RCC 7860 (cell line): Measurements from ENCODE around the gene COX7B.
A peak's percentile ranks its signal among the peaks of the same experiment; 100 is the strongest.
"Not testable (repeated sequence)": the region's sequence is repeated elsewhere in the genome, so short reads cannot be mapped to it uniquely, and the experiment has no call there.

ENCODE experiments used
- DNase-seq: peaks from one replicate; pipeline ENCODE4 v3.0.0-alpha.2; 2015; ENCODE audit warnings: low spot score
- FAIRE-seq: peaks from 2 replicates; lab custom pipeline; 2012; peaks lifted over from hg19 to GRCh38; lab: Jason Lieb, UNC

COX7B gene, protein sequence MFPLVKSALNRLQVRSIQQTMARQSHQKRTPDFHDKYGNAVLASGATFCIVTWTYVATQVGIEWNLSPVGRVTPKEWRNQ

GRCh38 chrX:77899081-77899828 is at the start of gene COX7B:
Gene COX7B (plus strand): TSS chrX:77899468. CDS start chrX:77899554, 86 bp downstream.
- peak; percentile 94 for FAIRE-seq

GRCh38 chrX:77875372-77875771 is 23.9 kb upstream of the COX7B start:
- FAIRE-seq (no peak), DNase-seq (no peak)

More at GRCh38 chrX:77899081-77899828, at the start of gene COX7B:
- peak; percentile 96 for DNase-seq

GRCh38 chrX:77881418-77881817 is 17.9 kb upstream of the COX7B start:
- DNase-seq, FAIRE-seq: not testable (repeated sequence)

- FAIRE-seq (no peak), DNase-seq (no peak)
Observed at GRCh38 chrX:77892887-77893286, 6.4 kb upstream of the COX7B start.

DNA sequence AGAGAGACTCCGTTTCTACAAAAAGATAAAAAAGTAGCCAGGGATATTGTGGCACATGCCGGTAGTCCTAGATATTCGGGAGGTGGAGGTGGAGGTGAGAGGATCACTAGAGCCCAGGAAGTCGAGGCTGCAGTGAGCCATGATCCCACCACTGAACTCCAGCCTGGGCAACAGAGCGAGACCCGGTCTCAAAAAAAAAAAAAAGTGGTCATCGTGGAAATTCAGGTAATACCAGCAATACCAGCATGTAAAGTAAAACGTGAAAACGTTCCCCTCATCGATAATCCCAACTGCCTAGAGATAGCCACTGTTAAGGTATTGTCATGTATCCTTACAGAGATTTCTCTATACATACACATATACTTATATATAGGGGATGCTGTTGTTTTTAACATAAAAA is 5.6 kb upstream of the COX7B start:
- FAIRE-seq = no peak
- DNase-seq = no peak

GRCh38 chrX:77894921-77895886 is 4.1 kb upstream of the COX7B start, which contains the start of gene MAGT1:
Gene MAGT1 (minus strand): TSS chrX:77895435. CDS start chrX:77895410, 25 bp downstream.
- FAIRE-seq = peak; percentile 97
- peak; percentile 93 for DNase-seq

- no peak for FAIRE-seq
- DNase-seq = no peak
Observed at GRCh38 chrX:77900688-77901087, 1.4 kb downstream of the COX7B start.

DNA sequence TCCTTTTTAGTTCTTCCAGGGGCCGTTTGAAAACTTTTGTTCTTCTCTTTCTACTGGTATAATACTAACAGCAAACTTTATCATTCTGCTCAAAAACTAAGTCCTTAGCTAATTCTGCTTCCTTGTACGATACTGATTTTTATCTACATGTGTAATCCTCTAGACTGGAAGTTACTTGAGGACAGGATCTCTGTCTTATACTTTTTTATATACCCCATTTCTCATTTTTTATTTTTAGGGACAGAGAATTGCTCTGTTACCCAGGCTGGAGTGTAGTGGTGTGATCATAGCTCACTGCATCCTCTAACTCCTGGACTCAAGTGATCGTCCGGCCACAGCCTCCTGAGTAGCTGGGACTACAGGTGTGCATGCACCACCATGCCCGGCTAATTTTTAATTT is 2.2 kb downstream of the COX7B start:
- DNase-seq (no peak), FAIRE-seq (no peak)

GRCh38 chrX:77910108-77910840 is 11.0 kb downstream of the COX7B start, which contains the start of gene ATP7A:
Gene ATP7A (plus strand): TSS chrX:77910693. CDS start chrX:77971642, 60,949 bp downstream.
- peak; percentile 16 for FAIRE-seq
- peak; percentile 80 for DNase-seq

DNA sequence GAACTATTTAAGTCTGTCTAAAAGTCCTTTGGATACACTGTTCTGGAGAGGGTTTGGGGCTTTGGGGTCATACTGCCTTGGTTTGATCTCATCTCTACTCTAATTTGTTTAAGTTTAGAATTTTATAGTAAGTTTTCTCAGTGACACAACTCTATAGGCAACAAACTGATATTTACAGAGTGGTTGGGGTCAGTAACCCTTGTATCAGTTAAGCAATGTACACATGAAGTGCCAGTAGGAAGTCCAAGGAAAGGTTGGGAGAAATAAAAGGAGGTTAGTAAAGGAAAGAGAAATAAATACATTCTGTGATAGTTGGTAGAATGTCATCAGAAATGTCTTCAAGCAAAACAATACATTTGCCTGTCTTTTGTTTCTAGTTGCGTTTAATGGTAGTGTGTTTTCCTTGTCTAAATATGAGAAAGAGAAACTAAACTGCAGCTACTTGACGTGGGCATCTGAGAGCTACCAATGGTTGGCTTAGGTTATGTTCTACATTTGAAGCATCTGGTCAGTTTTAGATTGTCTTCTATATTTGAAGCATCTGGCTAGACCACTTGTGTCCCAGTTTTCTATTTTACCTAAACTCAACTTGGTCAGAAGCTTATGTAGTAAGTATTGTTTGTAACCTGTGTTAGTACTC is 18.1 kb downstream of the COX7B start:
- DNase-seq = no peak
- no peak for FAIRE-seq

DNA sequence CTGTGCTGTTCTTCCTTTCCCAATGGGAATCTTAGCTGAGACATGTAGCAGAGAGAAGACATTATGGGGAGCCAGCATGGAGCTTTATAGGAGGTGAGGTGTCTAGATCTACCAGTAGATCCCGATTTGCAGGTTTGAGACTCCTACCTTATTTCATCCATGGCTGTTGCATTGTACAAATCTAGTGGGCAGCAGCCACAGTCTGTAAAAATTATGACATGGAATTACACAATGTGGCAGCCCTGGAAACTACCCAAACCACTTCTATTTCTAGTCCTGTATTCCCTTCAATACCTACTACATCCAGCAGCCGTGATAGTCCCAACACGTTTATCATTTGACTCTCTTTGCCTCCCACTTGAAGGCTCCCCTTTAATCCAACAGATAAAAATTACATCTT is 19.3 kb downstream of the COX7B start:
- DNase-seq (no peak), FAIRE-seq (no peak)

- not testable (repeated sequence) for DNase-seq, FAIRE-seq
Observed at GRCh38 chrX:77919370-77919769, 20.1 kb downstream of the COX7B start.

DNA sequence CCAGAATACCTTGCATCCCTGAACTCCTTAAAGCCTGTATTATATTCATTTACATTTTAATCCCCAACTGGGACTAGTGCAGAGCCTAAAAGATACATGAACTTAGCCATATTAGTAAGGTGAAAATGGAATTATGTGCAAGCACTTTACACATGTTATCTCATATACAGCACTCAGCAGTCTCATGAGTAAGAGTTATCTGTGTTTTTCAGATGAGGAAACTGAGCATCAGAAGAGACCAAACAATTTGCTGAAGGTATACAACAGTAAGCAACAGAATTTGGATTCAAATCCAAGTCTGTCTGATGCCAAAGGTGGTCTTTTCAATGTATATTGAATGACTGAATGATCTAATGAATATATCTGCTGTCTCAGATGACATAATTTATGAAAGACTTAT is 23.5 kb downstream of the COX7B start:
- no peak for FAIRE-seq
- no peak for DNase-seq

DNA sequence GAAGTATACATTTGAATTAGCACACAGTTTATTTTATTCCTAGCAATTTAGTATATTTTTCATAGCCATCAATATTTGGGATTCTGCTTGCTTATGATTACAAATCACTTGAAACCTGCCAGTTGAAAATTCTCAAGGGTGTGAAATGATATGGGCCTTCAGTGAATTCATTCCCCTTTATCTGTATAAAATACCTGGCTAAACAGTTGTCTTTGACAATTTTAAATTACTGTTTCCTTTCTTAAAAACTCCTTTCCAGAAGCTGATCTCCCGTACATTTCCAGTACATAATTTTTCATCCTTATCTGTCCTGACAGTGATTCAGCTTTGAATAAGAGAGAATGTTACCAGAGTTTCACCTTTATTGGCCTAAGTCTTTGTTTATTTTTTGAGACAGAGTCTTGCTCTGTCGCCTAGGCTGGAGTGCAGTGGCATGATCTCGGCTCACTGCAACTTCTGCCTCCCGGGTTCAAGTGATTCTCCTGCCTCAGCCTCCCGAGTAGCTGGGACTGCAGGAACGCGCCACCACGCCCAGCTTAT is 25.1 kb downstream of the COX7B start:
- no peak for DNase-seq
- no peak for FAIRE-seq

DNA sequence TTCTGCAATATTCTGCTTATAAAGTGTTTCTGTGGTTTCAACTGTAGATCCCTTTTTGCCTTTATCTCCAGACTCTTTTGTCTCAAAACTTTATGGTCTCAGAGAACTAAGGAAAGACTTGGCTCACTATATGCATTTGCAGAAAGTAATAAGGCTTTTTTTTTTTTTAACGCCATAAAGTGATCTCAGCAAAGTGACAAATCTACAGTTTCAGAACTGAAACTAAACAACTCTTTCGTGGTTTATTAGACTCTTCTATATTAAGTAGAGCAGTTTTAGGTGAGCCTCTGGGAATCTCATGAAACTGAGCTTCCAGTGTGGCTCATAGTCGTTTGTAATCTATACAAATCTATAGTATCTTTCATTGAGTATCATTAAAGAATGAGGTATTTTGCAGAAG is 26.5 kb downstream of the COX7B start:
- no peak for FAIRE-seq
- DNase-seq = no peak

GRCh38 chrX:77930581-77930980 is 31.3 kb downstream of the COX7B start:
- FAIRE-seq (no peak), DNase-seq (no peak)

DNA sequence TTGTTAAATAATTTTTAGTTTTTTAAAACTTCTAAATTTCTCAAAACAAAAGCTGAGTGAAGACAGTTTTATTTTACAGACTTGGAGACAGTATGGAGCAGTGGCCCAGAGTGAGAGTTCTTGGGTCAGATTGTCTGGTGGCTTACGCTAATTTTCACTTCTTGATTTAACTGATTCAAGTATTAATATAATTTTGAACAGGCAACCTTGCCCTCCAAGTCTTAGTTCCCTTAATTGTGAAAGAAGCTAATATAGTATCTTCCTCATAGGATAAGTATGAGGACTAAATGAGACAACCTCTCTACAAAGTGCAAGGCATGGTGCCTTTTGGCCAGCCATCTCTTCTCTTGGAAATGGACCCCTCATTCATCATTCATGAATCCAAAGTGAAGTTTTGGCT is 36.6 kb downstream of the COX7B start:
- DNase-seq = no peak
- no peak for FAIRE-seq

GRCh38 chrX:77936299-77936698 is 37.0 kb downstream of the COX7B start:
- DNase-seq (no peak), FAIRE-seq (no peak)

DNA sequence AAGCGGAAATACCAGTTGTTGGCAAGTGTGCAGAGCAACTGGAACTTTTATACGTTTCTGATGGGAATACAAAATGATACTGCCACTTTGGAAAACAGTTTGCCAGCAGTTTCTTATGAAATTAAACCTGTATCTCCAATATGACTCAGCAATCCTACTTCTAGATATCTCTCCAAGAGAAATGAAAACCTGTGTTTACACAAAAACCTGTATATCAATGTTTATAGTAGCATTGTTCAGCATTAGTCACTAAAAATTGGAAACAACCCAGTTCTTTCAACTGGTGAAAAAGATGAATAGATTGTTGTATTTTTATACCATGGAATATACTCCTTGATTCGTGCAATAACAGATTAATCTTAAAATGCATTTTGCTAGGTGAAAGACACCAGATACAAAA is 38.0 kb downstream of the COX7B start:
- no peak for FAIRE-seq

More for the DNA sequence above, 38.0 kb downstream of the COX7B start:
- DNase-seq = no peak
